Pancreas (tissue), 10 donors: ENCODE measurements around the gene COL20A1. TPM values are rescaled to one million over a fixed set of nuclear protein-coding genes. Genes with fewer than 3 reads are reported as not detected.
A peak's percentile ranks its signal among the peaks of the same experiment; 100 is the strongest.

ENCODE experiments used
- ATAC-seq, 4 donors: fragments of 200-7000 bp; cut with Tn5 transposase; one replicate each; pipeline versions ENCODE4 v1.8.0 to v1.9.1; 2020; ENCODE audit warnings: mild to moderate bottlenecking in 4 of 4, moderate library complexity in 4 of 4
- DNase-seq, 6 donors: peaks; one replicate each; pipeline ENCODE4 v3.0.0-alpha.2; 2020
- FAIRE-seq: peaks from 2 replicates; lab custom pipeline; 2012; peaks lifted over from hg19 to GRCh38; lab: Jason Lieb, UNC
- H3K27ac ChIP-seq, 4 donors: fragments of 200-600 bp; sonication (generic); 1 replicate in 3 of 4; 2 replicates in 1 of 4; pipeline versions ENCODE4 v1.5.0 to v1.8.0; 2020
- H3K27me3 ChIP-seq, 4 donors: fragments of 200-600 bp; one replicate each; pipeline ENCODE4 v1.8.0; 2021
- H3K36me3 ChIP-seq, 3 donors: fragments of 200-600 bp; sonication (generic) in 1 of 3; one replicate each; pipeline versions ENCODE4 v1.5.0 to v1.8.0; 2020 to 2021
- H3K4me1 ChIP-seq, 3 donors: fragments of 200-600 bp; one replicate each; pipeline ENCODE4 v1.8.0; 2021
- H3K4me3 ChIP-seq, 4 donors: fragments of 200-600 bp; sonication (generic) in 2 of 4; one replicate each; pipeline versions ENCODE4 v1.5.0 to v1.8.0; 2020 to 2021
- H3K9me3 ChIP-seq, 4 donors: fragments of 200-600 bp; one replicate each; pipeline ENCODE4 v1.8.0; 2021
- WGBS, 2 donors: extraction: QIAGEN DNeasy Blood & Tissue Kit; methylation state at CpG; one replicate each; pipeline ENCODE4 v1.1.7; 2013; 5-methylcytosine and 5-hydroxymethylcytosine counted together
- intact Hi-C, 3 donors: fragments of 100-400 bp; cut with DNase I; formaldehyde crosslinking; loops; one replicate each; pipeline versions ENCODE4 v1.11.1 to v1.14.2; 2022
- polyA plus RNA-seq, 2 donors: library from polyadenylated mRNA; stranded (reverse); fragments of 200-250 nt; gene quantifications; one replicate each; pipeline ENCODE4 v1.2.3, GENCODE V29; 2013
- total RNA-seq, 6 donors: library from RNA; stranded (reverse); fragmentation: NEBNext Ultra II Directional in 4 of 6; extraction: Animal tissue kit (Norgen Biotek cat#: 25700) in 4 of 6; gene quantifications; one replicate each; pipeline versions ENCODE4 v1.2.1 to v1.2.4, GENCODE V29; 2021 to 2023
- TF ChIP-seq, protein P1 (sequence below), 4 donors: fragments of 200-600 bp; sonication (generic) in 3 of 4; IDR thresholded peaks; one replicate each; pipeline versions ENCODE4 v1.5.0 to v1.8.0; 2021; ENCODE audit warnings: antibody characterized with exemption in 4 of 4
- donor health status: healthy with polysubstance abuse.
- donor health status: DM: no; HTN: no; CAD: no; lungs with moderate emphysema.
- donor health status: DM: no; HTN: no; CAD: no.
- donor health status: control.
- donor health status: control.
- donor health status: Bipolar disorder and iron deficiency.
- donor health status: DM: yes; HTN: yes; CAD: no.
- donor health status: DM: no; HTN: no; CAD: no.
- donor health status: DM: no; HTN: no; CAD: no.
- donor health status: DM: yes; HTN: yes; CAD: no.

Gene COL20A1
- total and polyA plus RNA-seq, 8 donors: 0.05 TPM; not detected in 7

GRCh38 chr20:63314015-63314471, 21.1 kb downstream of the COL20A1 start:
- no peak overlapping the region for H3K4me3 ChIP-seq
- TF ChIP-seq, protein P1, sequence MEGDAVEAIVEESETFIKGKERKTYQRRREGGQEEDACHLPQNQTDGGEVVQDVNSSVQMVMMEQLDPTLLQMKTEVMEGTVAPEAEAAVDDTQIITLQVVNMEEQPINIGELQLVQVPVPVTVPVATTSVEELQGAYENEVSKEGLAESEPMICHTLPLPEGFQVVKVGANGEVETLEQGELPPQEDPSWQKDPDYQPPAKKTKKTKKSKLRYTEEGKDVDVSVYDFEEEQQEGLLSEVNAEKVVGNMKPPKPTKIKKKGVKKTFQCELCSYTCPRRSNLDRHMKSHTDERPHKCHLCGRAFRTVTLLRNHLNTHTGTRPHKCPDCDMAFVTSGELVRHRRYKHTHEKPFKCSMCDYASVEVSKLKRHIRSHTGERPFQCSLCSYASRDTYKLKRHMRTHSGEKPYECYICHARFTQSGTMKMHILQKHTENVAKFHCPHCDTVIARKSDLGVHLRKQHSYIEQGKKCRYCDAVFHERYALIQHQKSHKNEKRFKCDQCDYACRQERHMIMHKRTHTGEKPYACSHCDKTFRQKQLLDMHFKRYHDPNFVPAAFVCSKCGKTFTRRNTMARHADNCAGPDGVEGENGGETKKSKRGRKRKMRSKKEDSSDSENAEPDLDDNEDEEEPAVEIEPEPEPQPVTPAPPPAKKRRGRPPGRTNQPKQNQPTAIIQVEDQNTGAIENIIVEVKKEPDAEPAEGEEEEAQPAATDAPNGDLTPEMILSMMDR (IDR thresholded peaks at IDR 0.05): no peak
- DNase-seq: peak in 1 of 6 donors; percentile 15
- H3K9me3 ChIP-seq: no peaks in the 10 kb centered on the region
- H3K36me3 ChIP-seq: no peaks in the 10 kb centered on the region
- peaks cover 0 to 4% (median 1%) of the 10 kb centered on the region in 4 donors for H3K27me3 ChIP-seq
- WGBS, 2 donors: 34 to 46% methylated on average over 9 of the region's 9 CpGs
- ATAC-seq: peak in 1 of 4 donors; percentile 33
- H3K4me1 ChIP-seq: no peaks in the 10 kb centered on the region
- no peak overlapping the region for H3K27ac ChIP-seq
- intact Hi-C loops: no loop called here
- no peak for FAIRE-seq

GRCh38 chr20:63314566-63315239, 21.7 kb downstream of the COL20A1 start:
- WGBS, 2 donors: 52 to 66% methylated on average over 21 of the region's 21 CpGs
- intact Hi-C loops: no loop called here
- Histone ChIP-seq H3K27me3 (no peaks in the 10 kb centered on the region), H3K36me3 (no peaks in the 10 kb centered on the region), H3K27ac (no peak overlapping the region), H3K9me3 (no peaks in the 10 kb centered on the region), H3K4me3 (no peak overlapping the region), H3K4me1 (no peaks in the 10 kb centered on the region)
- peak in 3 of 6 donors; percentile 17 to 55 (median 46) for DNase-seq
- FAIRE-seq: no peak
- ATAC-seq: no peak
- TF ChIP-seq, protein P1 (IDR thresholded peaks at IDR 0.05): no peak

GRCh38 chr20:63315240-63315689, 22.3 kb downstream of the COL20A1 start:
- no peak for FAIRE-seq
- no peak for ATAC-seq
- no peak overlapping the region for H3K4me3 ChIP-seq
- H3K9me3 ChIP-seq: no peaks in the 10 kb centered on the region
- intact Hi-C loops: no loop called here
- TF ChIP-seq, protein P1 (IDR thresholded peaks at IDR 0.05): no peak
- H3K27ac ChIP-seq: no peak overlapping the region
- WGBS, 2 donors: 39 to 41% methylated on average over 15 of the region's 15 CpGs
- H3K4me1 ChIP-seq: no peaks in the 10 kb centered on the region
- no peaks in the 10 kb centered on the region for H3K36me3 ChIP-seq
- no peaks in the 10 kb centered on the region for H3K27me3 ChIP-seq
- DNase-seq: peak in 3 of 6 donors; percentile 16 to 61 (median 47)

GRCh38 chr20:63315731-63316491, 22.9 kb downstream of the COL20A1 start:
- intact Hi-C loops: no loop called here
- no peaks in the 10 kb centered on the region for H3K4me1 ChIP-seq
- DNase-seq (peak in 4 of 6 donors; percentile 6 to 48 (median 27)), ATAC-seq (no peak), FAIRE-seq (no peak)
- no peak overlapping the region for H3K4me3 ChIP-seq
- TF ChIP-seq, protein P1 (IDR thresholded peaks at IDR 0.05): no peak
- H3K36me3 ChIP-seq: no peaks in the 10 kb centered on the region
- WGBS, 2 donors: 57 to 60% methylated on average over 25 to 31 of the region's 31 CpGs
- H3K27ac ChIP-seq: no peak overlapping the region
- H3K9me3 ChIP-seq: no peaks in the 10 kb centered on the region
- H3K27me3 ChIP-seq: no peaks in the 10 kb centered on the region
